ENCODE measurements around the gene B3GALT6.

The B3GALT6 gene

GRCh38 chr1:1216770-1217620 is 15.0 kb upstream of the B3GALT6 start:
- DNase-seq = no peak

DNA sequence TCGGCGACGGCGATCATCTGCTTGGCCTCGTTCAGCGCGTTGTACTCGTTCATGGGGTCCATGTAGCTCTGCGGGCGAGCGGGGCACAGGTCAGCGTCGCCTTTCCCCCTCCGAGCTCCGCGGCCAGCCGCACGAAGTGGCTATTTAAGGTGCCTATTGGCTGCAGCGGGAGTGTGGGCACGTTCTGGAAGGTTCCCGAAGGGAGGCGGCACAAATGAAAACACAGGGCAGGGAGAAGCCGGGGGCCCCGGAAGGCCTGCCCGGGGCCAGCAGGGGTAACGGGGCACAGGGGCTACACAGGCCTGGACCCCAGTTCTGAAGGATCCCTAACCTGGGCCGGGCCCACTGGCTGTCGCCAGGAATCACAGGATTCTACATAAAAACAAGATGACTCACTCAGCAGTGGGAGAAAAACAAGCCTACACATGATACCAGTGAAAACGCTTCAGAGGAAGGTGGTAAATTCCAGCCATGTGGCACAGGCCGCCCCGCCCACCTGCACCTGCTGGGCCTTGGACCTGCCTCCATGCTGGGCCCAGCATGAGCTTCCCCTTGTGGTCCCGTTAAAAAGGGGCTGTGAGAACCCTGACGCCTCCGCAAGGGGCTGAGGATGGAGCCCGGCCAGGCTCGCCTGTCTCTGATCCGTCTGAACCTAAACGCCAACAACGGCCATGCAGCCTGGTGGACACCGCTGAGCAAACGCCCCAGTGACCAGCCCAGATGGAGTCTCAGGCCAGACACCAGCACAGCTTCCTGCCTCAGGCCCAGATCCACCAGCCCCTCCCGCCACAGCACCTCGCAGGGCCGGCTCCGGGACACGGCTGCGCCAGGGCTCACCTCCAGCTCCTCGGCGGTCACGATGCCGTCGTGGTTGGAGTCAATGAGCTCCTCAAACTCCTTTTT is 14.2 kb upstream of the B3GALT6 start:
- DNase-seq = no peak

- DNase-seq = no peak
Observed at GRCh38 chr1:1218524-1219200, 13.4 kb upstream of the B3GALT6 start.

GRCh38 chr1:1219341-1219740 is 12.7 kb upstream of the B3GALT6 start:
- DNase-seq = no peak

- no peak for DNase-seq
Observed at GRCh38 chr1:1220197-1220596, 11.8 kb upstream of the B3GALT6 start.

DNA sequence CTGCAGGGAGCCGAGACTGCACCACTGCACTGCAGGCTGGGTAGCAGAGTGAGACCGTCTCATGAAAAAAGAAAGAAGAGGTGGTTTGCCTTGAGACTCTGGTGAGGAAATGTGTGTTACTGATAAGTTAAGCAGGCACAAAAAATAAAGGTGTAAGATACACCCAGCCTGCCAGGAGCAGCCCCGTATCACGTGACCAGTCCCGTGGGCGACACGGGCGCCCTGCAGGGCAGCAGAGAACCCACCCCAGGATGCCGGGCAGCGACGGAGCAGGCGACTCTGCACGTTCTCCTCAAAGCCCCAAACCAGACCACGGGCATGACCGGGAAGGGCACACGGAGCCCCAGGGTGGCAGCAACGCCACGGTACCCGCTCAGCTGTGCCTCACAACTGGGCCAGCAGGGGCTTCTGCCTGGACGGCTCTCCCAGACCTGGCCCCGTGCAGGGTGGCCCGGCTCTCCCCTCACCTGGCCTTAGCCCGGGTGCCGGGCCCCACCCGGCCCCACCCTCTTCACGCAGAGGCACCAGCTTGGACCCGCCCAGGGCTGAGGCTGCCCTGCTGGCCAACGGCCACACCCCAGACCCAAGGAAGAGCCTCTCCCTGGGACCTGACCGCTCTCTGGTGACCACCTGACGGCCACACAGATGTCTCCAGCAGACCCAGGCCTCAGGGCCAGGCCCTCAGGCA is 10.0 kb upstream of the B3GALT6 start:
- DNase-seq = no peak

DNA sequence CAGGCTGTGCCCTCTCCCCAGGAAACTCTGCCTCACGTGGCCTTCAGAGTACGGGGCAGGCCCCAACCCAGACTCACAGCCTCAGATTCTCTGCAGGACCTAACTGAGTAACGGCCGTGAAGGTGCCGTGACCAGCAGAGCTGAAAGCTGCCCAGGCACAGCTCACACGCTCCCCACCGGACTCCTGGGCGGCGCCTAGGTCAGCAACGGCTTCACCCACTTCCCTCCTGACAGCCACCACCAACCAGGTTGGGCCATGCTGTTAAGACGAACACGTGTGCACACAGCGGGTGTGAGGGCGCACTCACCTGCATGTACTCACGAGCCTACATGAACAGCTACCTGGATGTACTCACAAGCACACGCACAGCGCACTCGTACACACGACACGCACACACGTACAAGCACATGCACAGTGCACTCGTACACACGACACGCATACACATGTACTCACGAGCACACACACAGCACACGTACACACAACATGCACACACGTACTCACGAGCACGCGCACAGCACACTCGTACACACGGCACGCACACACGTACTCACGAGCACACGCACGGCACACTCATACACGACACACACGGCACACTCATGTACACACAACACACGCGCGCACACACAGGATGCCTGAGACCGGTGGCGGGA is 9.3 kb upstream of the B3GALT6 start:
- no peak for DNase-seq

GRCh38 chr1:1223321-1223720 is 8.7 kb upstream of the B3GALT6 start:
- no peak for DNase-seq

GRCh38 chr1:1223891-1224290 is 8.1 kb upstream of the B3GALT6 start:
- no peak for DNase-seq

GRCh38 chr1:1225238-1225845 is 6.7 kb upstream of the B3GALT6 start:
- no peak for DNase-seq

DNA sequence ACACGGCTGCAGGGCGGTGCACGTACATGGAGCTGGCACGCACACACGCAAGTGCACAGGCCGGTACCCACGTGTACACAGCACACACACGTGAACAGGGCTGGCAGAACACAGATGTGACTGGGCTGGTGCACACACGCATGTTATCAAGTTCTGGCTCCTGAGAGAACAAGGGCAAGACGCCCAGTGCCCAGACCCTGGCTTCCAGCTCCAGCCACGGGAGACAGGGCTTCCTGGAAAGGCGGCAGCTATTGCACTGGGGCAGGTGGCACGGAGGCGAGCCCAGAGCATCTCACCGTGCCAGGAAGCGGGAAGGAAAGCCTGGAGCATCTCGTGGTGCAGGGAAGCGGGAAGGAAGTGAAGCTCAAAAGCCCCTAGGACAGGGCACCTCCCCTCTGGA is 6.1 kb upstream of the B3GALT6 start:
- no peak for DNase-seq

DNA sequence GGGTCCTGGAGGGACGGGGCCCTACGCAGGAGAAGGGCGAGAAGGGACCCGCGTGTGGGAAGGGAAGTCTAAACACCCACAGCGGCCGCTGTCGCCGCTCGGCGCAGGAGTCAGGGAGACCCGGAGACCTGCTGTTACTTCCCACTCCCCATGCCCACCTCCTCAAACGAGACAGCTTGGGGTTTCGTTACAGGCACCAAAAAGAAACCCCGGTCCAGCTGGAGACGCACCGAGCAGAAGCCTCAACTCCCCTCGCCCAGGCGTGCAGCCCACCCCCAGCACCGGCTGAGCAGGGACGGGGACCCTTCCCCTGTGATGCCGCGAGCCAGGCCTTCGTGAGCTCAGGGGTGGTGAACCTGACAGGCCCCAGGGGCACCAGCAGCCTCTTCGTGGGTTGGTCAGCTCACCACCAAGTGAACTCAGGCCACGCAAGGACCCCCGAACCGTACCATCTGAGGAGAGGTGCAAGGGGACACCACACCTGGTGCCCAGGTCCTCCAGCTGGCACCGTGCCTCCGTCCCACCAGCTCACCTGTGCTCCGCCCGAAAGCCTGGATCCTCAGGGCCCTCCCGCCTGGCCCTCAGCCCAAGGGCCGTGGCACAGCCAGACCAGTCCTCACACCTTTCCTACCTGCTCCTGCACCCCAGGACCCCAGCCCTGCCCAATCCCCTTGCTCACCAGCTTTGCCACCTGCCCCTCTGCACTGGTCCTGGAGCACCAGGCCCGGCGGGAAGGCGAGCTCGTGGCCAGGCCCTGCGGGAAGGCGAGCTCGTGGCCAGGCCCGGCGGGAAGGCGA is 5.3 kb upstream of the B3GALT6 start:
- no peak for DNase-seq

DNA sequence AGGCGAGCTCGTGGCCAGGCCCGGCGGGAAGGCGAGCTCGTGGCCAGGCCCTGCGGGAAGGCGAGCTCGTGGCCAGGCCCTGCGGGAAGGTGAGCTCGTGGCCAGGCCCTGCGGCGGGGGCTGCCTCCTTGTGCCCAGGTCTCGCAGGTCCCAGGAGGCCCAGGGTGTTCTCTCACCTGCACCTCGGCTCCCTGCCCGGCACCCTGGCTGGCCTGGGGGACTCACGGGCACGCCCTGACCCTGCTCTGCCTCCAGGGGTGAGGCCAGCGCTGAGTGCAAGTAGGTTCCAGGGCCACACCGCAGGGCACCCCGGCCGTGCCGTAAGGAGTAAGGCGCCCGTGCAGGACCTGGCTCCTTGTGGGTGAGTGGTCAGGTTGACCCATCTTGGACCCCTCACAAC is 4.7 kb upstream of the B3GALT6 start:
- DNase-seq = no peak

DNA sequence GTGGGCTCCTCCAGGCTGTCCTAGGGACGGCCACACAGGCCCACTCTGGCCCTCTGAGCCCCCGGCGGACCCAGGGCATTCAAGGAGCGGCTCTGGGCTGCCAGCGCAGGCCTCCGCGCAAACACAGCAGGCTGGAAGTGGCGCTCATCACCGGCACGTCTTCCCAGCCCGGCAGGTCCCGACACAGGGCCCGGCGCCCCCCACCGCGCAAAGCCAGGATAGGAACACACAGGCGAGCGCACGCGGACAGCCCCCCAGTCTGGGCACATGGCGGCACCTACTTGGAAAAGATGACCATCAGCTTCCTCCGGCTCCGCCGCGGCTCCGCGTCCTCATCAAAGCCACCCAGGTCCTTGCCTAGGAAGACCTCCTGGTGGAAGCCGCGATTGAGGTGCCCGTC is 3.9 kb upstream of the B3GALT6 start:
- no peak for DNase-seq

DNA sequence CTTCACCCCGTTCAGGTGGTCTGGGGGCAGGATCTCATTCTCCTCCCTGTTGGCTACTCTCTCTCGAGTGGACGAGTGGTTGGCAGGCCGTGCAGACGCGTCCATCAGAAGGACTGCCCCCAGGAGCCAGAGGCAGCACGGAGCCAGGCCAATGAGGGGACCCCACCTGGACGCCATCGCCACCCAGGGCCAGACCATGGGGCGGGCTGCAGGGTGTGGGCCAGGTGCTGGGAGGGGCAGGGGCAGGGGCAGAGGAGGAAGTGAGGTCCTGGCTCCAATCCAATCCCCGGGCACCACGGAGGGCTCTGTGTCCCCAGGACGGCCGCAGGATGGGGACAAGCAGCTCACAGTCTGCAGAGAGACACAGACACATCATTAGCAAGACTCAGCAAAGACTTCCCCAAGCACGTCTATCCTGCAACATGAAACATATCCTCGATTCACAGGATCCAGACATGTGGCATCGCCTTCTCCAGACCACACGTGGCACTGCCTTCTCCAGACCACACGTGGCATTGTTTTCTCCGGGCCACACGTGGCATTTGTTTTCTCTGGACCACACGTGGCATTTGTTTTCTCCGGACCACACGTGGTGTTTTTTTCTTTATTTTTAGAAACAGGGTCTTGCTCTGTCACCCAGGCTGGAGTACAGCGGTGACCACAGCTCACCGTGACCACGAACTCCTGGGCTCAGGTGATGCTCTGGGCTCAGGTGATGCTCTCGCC is 3.3 kb upstream of the B3GALT6 start:
- no peak for DNase-seq

GRCh38 chr1:1229770-1230169 is 2.3 kb upstream of the B3GALT6 start:
- no peak for DNase-seq

DNA sequence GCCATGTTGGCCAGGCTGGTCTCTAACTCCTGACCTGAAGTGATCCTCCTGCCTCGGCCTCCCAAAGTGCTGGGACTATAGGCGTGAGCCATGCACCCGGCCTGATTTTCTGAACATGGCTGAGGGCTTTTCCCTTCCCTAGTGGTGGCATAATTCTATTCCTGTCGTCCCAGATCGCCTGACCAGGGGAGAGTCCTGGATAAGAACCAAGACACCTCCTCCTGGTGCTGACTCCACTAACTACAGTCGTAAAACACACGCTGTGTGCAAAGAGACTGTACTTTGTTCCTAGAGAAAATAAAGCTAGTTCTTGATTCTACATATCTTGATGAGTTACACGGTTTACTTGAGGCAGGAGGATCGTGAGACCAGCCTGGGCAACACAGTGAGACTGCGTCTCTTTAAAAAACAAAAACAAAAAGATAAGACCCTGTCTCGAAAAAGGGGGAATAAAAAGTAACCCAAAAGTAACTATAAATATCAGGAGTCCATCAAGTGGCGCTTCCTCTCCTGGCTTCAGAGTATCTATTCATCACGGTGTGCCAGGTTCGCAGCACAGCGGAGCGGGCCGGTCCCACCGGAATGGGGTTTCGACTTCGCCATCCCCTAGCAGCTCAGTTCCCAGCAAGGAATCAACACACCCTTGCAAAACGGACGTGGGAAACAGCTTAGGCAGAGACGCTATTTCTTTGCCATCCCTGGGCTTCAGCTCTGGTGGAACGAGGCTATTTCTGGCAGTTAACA is 1.2 kb upstream of the B3GALT6 start:
- peak; percentile 39 for DNase-seq

- peak; percentile 91 for DNase-seq
Observed at GRCh38 chr1:1231400-1232207, 433 bp upstream of the B3GALT6 start, which contains the start of gene SDF4. SDF4 (minus strand) TSS chr1:1232001; CDS start chr1:1228772, 3,229 bp downstream.

Measured in NCI-H146 (cell line).